Activated CD4-positive, alpha-beta memory T cell treated with anti-CD3 and anti-CD28 coated beads, Interleukin-2, amount 10 ng/mL, durations not matched to agents 7 days and 5 days (primary cell): ENCODE data around the gene C3orf20. TPM values are rescaled to one million over a fixed set of nuclear protein-coding genes. Genes with fewer than 3 reads are reported as not detected.

Source experiments
- CTCF ChIA-PET: fragments of 350-600 bp; sonication (Branson Sonifier 250); formaldehyde crosslinking; loops from one replicate; lab custom pipeline; 2021; ENCODE audit warnings: antibody characterized with exemption, inconsistent platforms; lab: Charles Lee
- POLR2A ChIA-PET: fragments of 350-600 bp; sonication (Branson Sonifier 250); formaldehyde crosslinking; loops from one replicate; lab custom pipeline; 2021; ENCODE audit warnings: antibody characterized with exemption; lab: Charles Lee
- DNase-seq: peaks from one replicate; pipeline ENCODE4 v3.0.0-alpha.2; 2020
- H3K27ac Mint-ChIP-seq: one replicate; pipeline ENCODE4 v1.8.0; 2021; ENCODE audit warnings: mild to moderate bottlenecking, mixed read lengths
- H3K27me3 Mint-ChIP-seq: one replicate; pipeline ENCODE4 v1.8.0; 2021; ENCODE audit warnings: mixed read lengths
- H3K36me3 Mint-ChIP-seq: one replicate; pipeline ENCODE4 v1.8.0; 2021; ENCODE audit warnings: low read depth, mixed read lengths
- H3K4me1 Mint-ChIP-seq: one replicate; pipeline ENCODE4 v1.8.0; 2021; ENCODE audit warnings: mixed read lengths
- H3K4me3 Mint-ChIP-seq: one replicate; pipeline ENCODE4 v1.8.0; 2021; ENCODE audit warnings: mild to moderate bottlenecking, mixed read lengths
- H3K9me3 Mint-ChIP-seq: one replicate; pipeline ENCODE4 v1.8.0; 2021; ENCODE audit warnings: mixed read lengths
- total RNA-seq, 2 experiments: library from RNA; stranded (reverse); gene quantifications; one replicate each; pipeline ENCODE4 v1.2.3, GENCODE V29; 2021

The C3orf20 gene
- total RNA-seq, 2 experiments from 2014 or later, result 0.23 TPM; not detected in 1

GRCh38 chr3:14791343-14791945 lies 116.5 kb downstream of the C3orf20 start:
- Mint-ChIP-seq H3K4me3 (no peak overlapping the region), H3K4me1 (peaks cover 2% of the 10 kb centered on the region), H3K27ac (no peak overlapping the region), H3K9me3 (no peaks in the 10 kb centered on the region), H3K27me3 (peaks cover 27% of the 10 kb centered on the region), H3K36me3 (no peaks in the 10 kb centered on the region)
- DNase-seq, result peak; percentile 70
- POLR2A ChIA-PET, result no interaction called here
- CTCF ChIA-PET, result interaction anchor here (0.6 to 1.6 kb wide), 5 partner anchors 10 to 130 kb away, joined by 3 to 21 read pairs (median 3); no protein-coding TSS in a partner anchor

DNA sequence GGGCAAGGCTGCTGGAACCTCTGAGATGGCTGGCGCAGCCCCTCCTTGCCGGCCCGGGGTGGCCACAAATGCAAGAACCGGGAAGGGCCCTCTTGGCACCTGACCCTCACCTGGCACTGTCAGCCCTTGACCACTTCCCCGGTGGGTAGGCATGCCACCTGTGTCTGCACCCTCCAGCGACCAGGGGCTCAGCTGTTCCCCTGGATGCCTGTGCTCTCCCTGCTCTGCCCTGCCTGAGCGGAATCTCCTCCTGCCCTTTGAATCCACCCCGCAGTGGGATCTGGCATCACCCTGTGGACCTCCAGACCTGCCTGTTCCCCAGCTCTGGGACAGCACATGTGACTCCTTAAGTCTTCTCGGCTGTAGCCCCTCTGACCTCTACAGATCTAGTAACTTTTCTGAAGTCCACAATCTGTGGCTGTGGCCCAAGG lies 117.8 kb downstream of the C3orf20 start:
- Mint-ChIP-seq H3K4me1 (peaks cover 2% of the 10 kb centered on the region), H3K36me3 (no peaks in the 10 kb centered on the region), H3K27me3 (peaks cover 27% of the 10 kb centered on the region), H3K27ac (no peak overlapping the region), H3K9me3 (no peaks in the 10 kb centered on the region), H3K4me3 (no peak overlapping the region)
- CTCF ChIA-PET, result interaction anchor here (0.8 to 2.3 kb wide), 4 partner anchors 11 to 129 kb away, joined by 3 to 9 read pairs (median 5); no protein-coding TSS in a partner anchor
- POLR2A ChIA-PET, result no interaction called here
- no peak for DNase-seq

- Mint-ChIP-seq H3K36me3 (no peaks in the 10 kb centered on the region), H3K27me3 (peaks cover 26% of the 10 kb centered on the region), H3K4me3 (no peak overlapping the region), H3K4me1 (peaks cover 2% of the 10 kb centered on the region), H3K9me3 (no peaks in the 10 kb centered on the region), H3K27ac (no peak overlapping the region)
- DNase-seq, result no peak
- ChIA-PET CTCF (interaction anchor here (0.7 to 2.3 kb wide), 5 partner anchors 11 to 128 kb away, joined by 3 to 9 read pairs (median 5); no protein-coding TSS in a partner anchor), POLR2A (no interaction called here)
These were observed 118.4 kb downstream of the C3orf20 start for GRCh38 chr3:14793126-14793857.

GRCh38 chr3:14793858-14794234 lies 118.9 kb downstream of the C3orf20 start:
- Mint-ChIP-seq H3K36me3 (no peaks in the 10 kb centered on the region), H3K9me3 (no peaks in the 10 kb centered on the region), H3K4me3 (no peak overlapping the region), H3K27ac (no peak overlapping the region), H3K27me3 (peaks cover 26% of the 10 kb centered on the region), H3K4me1 (peaks cover 2% of the 10 kb centered on the region)
- ChIA-PET POLR2A (no interaction called here), CTCF (interaction anchor here (0.7 to 2.3 kb wide), 5 partner anchors 12 to 127 kb away, joined by 3 to 9 read pairs (median 5); no protein-coding TSS in a partner anchor)
- no peak for DNase-seq

- peaks cover 28% of the 10 kb centered on the region for H3K27me3 Mint-ChIP-seq
- no peak overlapping the region for H3K4me3 Mint-ChIP-seq
- no peak for DNase-seq
- H3K9me3 Mint-ChIP-seq, result no peaks in the 10 kb centered on the region
- no peak overlapping the region for H3K27ac Mint-ChIP-seq
- H3K36me3 Mint-ChIP-seq, result no peaks in the 10 kb centered on the region
- H3K4me1 Mint-ChIP-seq, result no peaks in the 10 kb centered on the region
- ChIA-PET POLR2A (no interaction called here), CTCF (interaction anchor here (0.7 to 2.3 kb wide), 3 partner anchors 119 to 127 kb away, joined by 3 to 9 read pairs (median 5); no protein-coding TSS in a partner anchor)
These were observed 119.5 kb downstream of the C3orf20 start for GRCh38 chr3:14794435-14794834.

- H3K9me3 Mint-ChIP-seq, result no peaks in the 10 kb centered on the region
- H3K36me3 Mint-ChIP-seq, result no peaks in the 10 kb centered on the region
- peaks cover 28% of the 10 kb centered on the region for H3K27me3 Mint-ChIP-seq
- H3K27ac Mint-ChIP-seq, result no peak overlapping the region
- no peak for DNase-seq
- POLR2A ChIA-PET, result no interaction called here
- no peak overlapping the region for H3K4me3 Mint-ChIP-seq
- H3K4me1 Mint-ChIP-seq, result no peaks in the 10 kb centered on the region
- CTCF ChIA-PET, result interaction anchor here (1.0 kb wide), 1 partner anchor 125 kb away, joined by 4 read pairs; no protein-coding TSS in a partner anchor
These were observed 121.1 kb downstream of the C3orf20 start for GRCh38 chr3:14795996-14796395.

DNA sequence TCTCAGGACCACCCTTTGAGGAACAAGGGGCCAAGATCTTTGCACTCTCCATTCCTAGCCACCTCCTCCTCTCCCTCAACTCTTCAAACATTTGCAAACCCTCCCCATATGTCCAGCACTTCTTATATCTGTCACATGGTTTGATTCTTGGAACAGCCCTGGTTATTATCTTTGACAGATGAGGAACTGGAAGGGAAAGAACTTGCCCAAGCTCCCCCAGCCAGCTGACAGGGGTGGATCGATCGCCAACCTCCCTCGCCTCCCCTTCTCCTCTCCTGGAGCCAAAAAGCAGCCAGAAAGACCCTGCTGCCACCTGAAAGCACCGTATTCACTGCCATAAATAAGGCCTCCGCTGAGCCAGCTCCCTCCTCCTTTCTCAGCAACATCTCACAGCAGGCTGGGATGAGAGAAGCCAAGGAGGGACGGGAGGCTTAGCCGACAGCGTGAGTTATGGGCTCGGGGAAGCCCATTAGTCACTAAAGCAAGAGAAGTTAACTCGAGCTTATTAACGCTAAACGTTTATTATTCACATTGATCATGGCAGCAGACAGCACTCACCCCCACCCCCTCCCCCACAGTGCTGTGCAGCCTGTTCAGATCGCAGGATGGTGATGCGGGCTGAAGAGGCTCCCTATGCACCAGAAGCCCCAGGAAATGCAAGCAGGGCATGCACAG lies 121.6 kb downstream of the C3orf20 start:
- no peaks in the 10 kb centered on the region for H3K36me3 Mint-ChIP-seq
- CTCF ChIA-PET, result no interaction called here
- H3K27me3 Mint-ChIP-seq, result peaks cover 26% of the 10 kb centered on the region
- POLR2A ChIA-PET, result interaction anchor here (0.6 kb wide), 1 partner anchor 76 kb away, joined by 3 read pairs; no protein-coding TSS in a partner anchor
- H3K4me3 Mint-ChIP-seq, result no peak overlapping the region
- DNase-seq, result no peak
- no peaks in the 10 kb centered on the region for H3K4me1 Mint-ChIP-seq
- no peaks in the 10 kb centered on the region for H3K9me3 Mint-ChIP-seq
- no peak overlapping the region for H3K27ac Mint-ChIP-seq

- Mint-ChIP-seq H3K36me3 (no peaks in the 10 kb centered on the region), H3K4me3 (no peak overlapping the region), H3K27me3 (peaks cover 32% of the 10 kb centered on the region), H3K27ac (no peak overlapping the region), H3K4me1 (no peaks in the 10 kb centered on the region), H3K9me3 (no peaks in the 10 kb centered on the region)
- ChIA-PET POLR2A (no interaction called here), CTCF (interaction anchor here (0.8 kb wide), 1 partner anchor 168 kb away, joined by 4 read pairs; no protein-coding TSS in a partner anchor)
- DNase-seq, result no peak
These were observed 122.8 kb downstream of the C3orf20 start for GRCh38 chr3:14797731-14798130.

DNA sequence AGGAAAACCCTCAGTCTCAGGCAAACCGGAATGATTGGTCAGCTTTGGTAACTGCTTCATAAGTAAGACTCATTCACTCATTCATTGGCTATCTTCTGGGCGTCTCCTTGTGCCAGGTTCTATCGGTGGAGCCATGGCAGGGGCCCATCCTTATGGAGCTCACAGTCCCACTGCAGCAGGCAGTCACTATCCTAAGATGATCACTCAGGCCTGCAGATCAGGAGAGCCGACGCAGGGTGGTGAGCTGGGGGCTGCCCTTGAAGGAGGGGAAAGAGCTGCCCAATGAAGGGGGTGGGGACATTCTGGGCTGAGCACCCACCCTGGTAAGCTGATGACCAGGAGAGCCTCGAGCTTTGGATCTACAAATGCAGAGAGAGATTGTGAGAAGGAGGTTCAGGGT lies 123.3 kb downstream of the C3orf20 start:
- no peaks in the 10 kb centered on the region for H3K9me3 Mint-ChIP-seq
- H3K27ac Mint-ChIP-seq, result no peak overlapping the region
- peaks cover 3% of the 10 kb centered on the region for H3K4me1 Mint-ChIP-seq
- H3K27me3 Mint-ChIP-seq, result peaks cover 35% of the 10 kb centered on the region
- ChIA-PET POLR2A (no interaction called here), CTCF (interaction anchor here (0.8 kb wide), 1 partner anchor 168 kb away, joined by 4 read pairs; no protein-coding TSS in a partner anchor)
- H3K4me3 Mint-ChIP-seq, result no peak overlapping the region
- no peaks in the 10 kb centered on the region for H3K36me3 Mint-ChIP-seq
- DNase-seq, result no peak

GRCh38 chr3:14799146-14799545 lies 124.2 kb downstream of the C3orf20 start:
- ChIA-PET CTCF (no interaction called here), POLR2A (no interaction called here)
- H3K36me3 Mint-ChIP-seq, result no peaks in the 10 kb centered on the region
- peaks cover 12% of the 10 kb centered on the region for H3K4me1 Mint-ChIP-seq
- H3K27me3 Mint-ChIP-seq, result peaks cover 43% of the 10 kb centered on the region
- no peak for DNase-seq
- H3K9me3 Mint-ChIP-seq, result no peaks in the 10 kb centered on the region
- H3K4me3 Mint-ChIP-seq, result no peak overlapping the region
- H3K27ac Mint-ChIP-seq, result no peak overlapping the region

GRCh38 chr3:14801031-14801430 lies 126.1 kb downstream of the C3orf20 start:
- POLR2A ChIA-PET, result no interaction called here
- no peak for DNase-seq

GRCh38 chr3:14801668-14802380 lies 126.9 kb downstream of the C3orf20 start:
- peaks cover 49% of the 10 kb centered on the region for H3K27me3 Mint-ChIP-seq
- no peaks in the 10 kb centered on the region for H3K9me3 Mint-ChIP-seq
- no peaks in the 10 kb centered on the region for H3K36me3 Mint-ChIP-seq
- H3K27ac Mint-ChIP-seq, result no peak overlapping the region
- ChIA-PET CTCF (no interaction called here), POLR2A (no interaction called here)
- H3K4me3 Mint-ChIP-seq, result no peak overlapping the region
- no peak for DNase-seq
- H3K4me1 Mint-ChIP-seq, result peaks cover 36% of the 10 kb centered on the region

More at GRCh38 chr3:14801031-14801430, 126.1 kb downstream of the C3orf20 start:
- H3K4me1 Mint-ChIP-seq, result peaks cover 29% of the 10 kb centered on the region
- H3K36me3 Mint-ChIP-seq, result no peaks in the 10 kb centered on the region
- H3K4me3 Mint-ChIP-seq, result no peak overlapping the region
- CTCF ChIA-PET, result no interaction called here
- H3K27ac Mint-ChIP-seq, result no peak overlapping the region
- H3K9me3 Mint-ChIP-seq, result no peaks in the 10 kb centered on the region
- H3K27me3 Mint-ChIP-seq, result peaks cover 44% of the 10 kb centered on the region
